Aorta (tissue), 4 donors: ENCODE measurements around the gene ASGR2. TPM values are rescaled to one million over a fixed set of nuclear protein-coding genes. Genes with fewer than 3 reads are reported as not detected.

Source experiments
- polyA plus RNA-seq, 2 donors: library from polyadenylated mRNA; stranded (reverse); fragments of 200-250 nt; gene quantifications; one replicate each; pipeline ENCODE4 v1.2.3, GENCODE V29; 2013
- total RNA-seq, 2 donors: library from RNA; stranded (reverse); fragmentation: NEBNext Ultra II Directional; extraction: Animal tissue kit (Norgen Biotek cat#: 25700); gene quantifications; one replicate each; pipeline ENCODE4 v1.2.1, GENCODE V29; 2021
- donor health status: healthy with polysubstance abuse.
- donor health status: Bipolar disorder and iron deficiency.
- donor health status: DM: no; HTN: no; CAD: no.
- donor health status: DM: yes; HTN: yes; CAD: no.

The ASGR2 gene
- total and polyA plus RNA-seq, 4 donors, result 0.15 to 1.6 (median 0.75) TPM; not detected in 1

Other genes with a start within 250 kb of the ASGR2 start
- not detected for gene ALOX12, start 118.8 kb downstream of the ASGR2 start, total RNA-seq
- not detected for gene ALOX12, start 118.8 kb downstream of the ASGR2 start, polyA plus RNA-seq
- gene RNASEK, start 102.2 kb downstream of the ASGR2 start, total RNA-seq, result 100 to 1,000 TPM; 157 to 163 TPM
- gene RNASEK, start 102.2 kb downstream of the ASGR2 start, polyA plus RNA-seq, result 100 to 1,000 TPM; 390 to 401 TPM
- 10 to 100 TPM; 16.4 to 31.4 TPM for gene BCL6B, start 91.8 kb downstream of the ASGR2 start, total RNA-seq
- 1 to 10 TPM in 1 of 2 donors, under 1 TPM in 1; 0.63 to 1.3 TPM for gene BCL6B, start 91.8 kb downstream of the ASGR2 start, polyA plus RNA-seq
- 1 to 10 TPM; 1.3 to 2.5 TPM for gene SLC16A13, start 78.8 kb downstream of the ASGR2 start, total RNA-seq
- gene SLC16A13, start 78.8 kb downstream of the ASGR2 start, polyA plus RNA-seq, result 1 to 10 TPM in 1 of 2 donors, not detected in 1; 1.0 TPM
- gene SLC16A11, start 70.7 kb downstream of the ASGR2 start, total RNA-seq, result 1 to 10 TPM in 1 of 2 donors, under 1 TPM in 1; 0.26 to 1.3 TPM
- gene SLC16A11, start 70.7 kb downstream of the ASGR2 start, polyA plus RNA-seq, result not detected
- gene CLEC10A, start 34.6 kb downstream of the ASGR2 start, total RNA-seq, result 10 to 100 TPM in 1 of 2 donors, 1 to 10 TPM in 1; 7.7 to 29.1 TPM
- gene CLEC10A, start 34.6 kb downstream of the ASGR2 start, polyA plus RNA-seq, result 1 to 10 TPM; 1.9 to 2.4 TPM
- gene ASGR1, start 64.5 kb upstream of the ASGR2 start, total RNA-seq, result 1 to 10 TPM; 2.6 to 3.9 TPM
- gene ASGR1, start 64.5 kb upstream of the ASGR2 start, polyA plus RNA-seq, result 1 to 10 TPM; 2.0 to 5.4 TPM
- gene DLG4, start 105.0 kb upstream of the ASGR2 start, total RNA-seq, result 10 to 100 TPM; 23.3 to 54.7 TPM
- gene DLG4, start 105.0 kb upstream of the ASGR2 start, polyA plus RNA-seq, result 10 to 100 TPM in 1 of 2 donors, 1 to 10 TPM in 1; 6.6 to 15.4 TPM
- gene ACADVL, start 105.1 kb upstream of the ASGR2 start, total RNA-seq, result 100 to 1,000 TPM; 387 to 486 TPM
- 1,000 to 10,000 TPM in 1 of 2 donors, 100 to 1,000 TPM in 1; 159 to 1,724 TPM for gene ACADVL, start 105.1 kb upstream of the ASGR2 start, polyA plus RNA-seq
- gene DVL2, start 119.7 kb upstream of the ASGR2 start, total RNA-seq, result 10 to 100 TPM; 25.2 to 45.6 TPM
- 10 to 100 TPM; 10.0 to 25.0 TPM for gene DVL2, start 119.7 kb upstream of the ASGR2 start, polyA plus RNA-seq
- 10 to 100 TPM; 24.4 to 30.8 TPM for gene PHF23, start 124.6 kb upstream of the ASGR2 start, total RNA-seq
- 10 to 100 TPM; 19.2 to 28.4 TPM for gene PHF23, start 124.6 kb upstream of the ASGR2 start, polyA plus RNA-seq
- gene GABARAP, start 127.6 kb upstream of the ASGR2 start, total RNA-seq, result 100 to 1,000 TPM; 405 to 430 TPM
- 100 to 1,000 TPM; 801 to 895 TPM for gene GABARAP, start 127.6 kb upstream of the ASGR2 start, polyA plus RNA-seq
- 100 to 1,000 TPM in 1 of 2 donors, 10 to 100 TPM in 1; 92.9 to 105 TPM for gene CTDNEP1, start 136.9 kb upstream of the ASGR2 start, total RNA-seq
- gene CTDNEP1, start 136.9 kb upstream of the ASGR2 start, polyA plus RNA-seq, result 100 to 1,000 TPM; 112 to 113 TPM
- 10 to 100 TPM; 26.6 to 31.0 TPM for gene ELP5, start 137.4 kb upstream of the ASGR2 start, total RNA-seq
- gene ELP5, start 137.4 kb upstream of the ASGR2 start, polyA plus RNA-seq, result 10 to 100 TPM; 26.7 to 51.1 TPM
- 1 to 10 TPM; 3.3 to 9.9 TPM for gene CLDN7, start 147.7 kb upstream of the ASGR2 start, total RNA-seq
- 10 to 100 TPM in 1 of 2 donors, 1 to 10 TPM in 1; 1.1 to 37.6 TPM for gene CLDN7, start 147.7 kb upstream of the ASGR2 start, polyA plus RNA-seq
- gene SLC2A4, start 166.9 kb upstream of the ASGR2 start, total RNA-seq, result 1 to 10 TPM; 2.5 to 3.9 TPM
- 1 to 10 TPM in 1 of 2 donors, under 1 TPM in 1; 0.63 to 1.6 TPM for gene SLC2A4, start 166.9 kb upstream of the ASGR2 start, polyA plus RNA-seq
- gene YBX2, start 179.8 kb upstream of the ASGR2 start, total RNA-seq, result under 1 TPM; 0.10 to 0.60 TPM
- gene YBX2, start 179.8 kb upstream of the ASGR2 start, polyA plus RNA-seq, result 1 to 10 TPM in 1 of 2 donors, not detected in 1; 5.6 TPM
- 100 to 1,000 TPM; 198 to 280 TPM for gene EIF5A, start 192.8 kb upstream of the ASGR2 start, total RNA-seq
- 100 to 1,000 TPM; 223 to 232 TPM for gene EIF5A, start 192.8 kb upstream of the ASGR2 start, polyA plus RNA-seq
- gene GPS2, start 200.5 kb upstream of the ASGR2 start, total RNA-seq, result 10 to 100 TPM; 49.5 to 55.6 TPM
- 10 to 100 TPM; 55.0 to 99.1 TPM for gene GPS2, start 200.5 kb upstream of the ASGR2 start, polyA plus RNA-seq
- gene NEURL4, start 214.5 kb upstream of the ASGR2 start, total RNA-seq, result 10 to 100 TPM; 24.5 to 36.7 TPM
- gene NEURL4, start 214.5 kb upstream of the ASGR2 start, polyA plus RNA-seq, result 10 to 100 TPM in 1 of 2 donors, 1 to 10 TPM in 1; 7.3 to 52.8 TPM
- 10 to 100 TPM; 18.6 to 21.8 TPM for gene ACAP1, start 221.7 kb upstream of the ASGR2 start, total RNA-seq
- 10 to 100 TPM in 1 of 2 donors, 1 to 10 TPM in 1; 6.5 to 10.8 TPM for gene ACAP1, start 221.7 kb upstream of the ASGR2 start, polyA plus RNA-seq
- 10 to 100 TPM; 12.4 to 15.8 TPM for gene KCTD11, start 237.3 kb upstream of the ASGR2 start, total RNA-seq
- gene KCTD11, start 237.3 kb upstream of the ASGR2 start, polyA plus RNA-seq, result 10 to 100 TPM; 11.0 to 11.4 TPM
- not detected for gene TMEM95, start 240.3 kb upstream of the ASGR2 start, total RNA-seq
- not detected for gene TMEM95, start 240.3 kb upstream of the ASGR2 start, polyA plus RNA-seq